Colonic mucosa (tissue), 4 donors: ENCODE data around the gene ZCCHC18. TPM values are rescaled to one million over a fixed set of nuclear protein-coding genes. Genes with fewer than 3 reads are reported as not detected.

Source experiments
- DNase-seq: peaks from one replicate; pipeline ENCODE4 v3.0.0-alpha.2; 2020
- H3K27ac ChIP-seq: fragments of 200-600 bp; one replicate; pipeline ENCODE4 v1.8.0; 2021
- H3K27me3 ChIP-seq: fragments of 200-600 bp; one replicate; pipeline ENCODE4 v1.8.0; 2021
- H3K36me3 ChIP-seq: fragments of 200-600 bp; one replicate; pipeline ENCODE4 v1.8.0; 2021
- H3K4me1 ChIP-seq: fragments of 200-600 bp; one replicate; pipeline ENCODE4 v1.8.0; 2021; ENCODE audit warnings: mild to moderate bottlenecking
- H3K4me3 ChIP-seq: fragments of 200-600 bp; one replicate; pipeline ENCODE4 v1.8.0; 2021
- H3K9ac ChIP-seq, 2 donors: one replicate each; pipeline ENCODE4 v1.7.0; 2013; ENCODE audit warnings: control low read depth in 2 of 2, low read depth in 2 of 2, low read length in 2 of 2
- H3K9me3 ChIP-seq: fragments of 200-600 bp; one replicate; pipeline ENCODE4 v1.8.0; 2021
- CTCF ChIP-seq: fragments of 200-600 bp; IDR thresholded peaks from one replicate; pipeline ENCODE4 v1.8.0; 2022; ENCODE audit warnings: antibody characterized with exemption, mild to moderate bottlenecking
- intact Hi-C: fragments of 100-400 bp; cut with DNase I; formaldehyde crosslinking; loops from one replicate; pipeline ENCODE4 v1.14.1; 2022
- total RNA-seq, 2 donors: library from RNA; stranded (reverse); fragmentation: NEBNext Ultra II Directional in 1 of 2; extraction: Animal tissue kit (Norgen Biotek cat#: 25700) in 1 of 2; gene quantifications; one replicate each; pipeline ENCODE4 v1.2.1, GENCODE V29; 2021
- donor health status: healthy.
- donor health status: DM: no; HTN: no; CAD: no.
- donor health status: DM: no; HTN: no; CAD: no.

The ZCCHC18 gene
- total RNA-seq, 2 donors from 2014 or later = 0.98 TPM; not detected in 1

DNA sequence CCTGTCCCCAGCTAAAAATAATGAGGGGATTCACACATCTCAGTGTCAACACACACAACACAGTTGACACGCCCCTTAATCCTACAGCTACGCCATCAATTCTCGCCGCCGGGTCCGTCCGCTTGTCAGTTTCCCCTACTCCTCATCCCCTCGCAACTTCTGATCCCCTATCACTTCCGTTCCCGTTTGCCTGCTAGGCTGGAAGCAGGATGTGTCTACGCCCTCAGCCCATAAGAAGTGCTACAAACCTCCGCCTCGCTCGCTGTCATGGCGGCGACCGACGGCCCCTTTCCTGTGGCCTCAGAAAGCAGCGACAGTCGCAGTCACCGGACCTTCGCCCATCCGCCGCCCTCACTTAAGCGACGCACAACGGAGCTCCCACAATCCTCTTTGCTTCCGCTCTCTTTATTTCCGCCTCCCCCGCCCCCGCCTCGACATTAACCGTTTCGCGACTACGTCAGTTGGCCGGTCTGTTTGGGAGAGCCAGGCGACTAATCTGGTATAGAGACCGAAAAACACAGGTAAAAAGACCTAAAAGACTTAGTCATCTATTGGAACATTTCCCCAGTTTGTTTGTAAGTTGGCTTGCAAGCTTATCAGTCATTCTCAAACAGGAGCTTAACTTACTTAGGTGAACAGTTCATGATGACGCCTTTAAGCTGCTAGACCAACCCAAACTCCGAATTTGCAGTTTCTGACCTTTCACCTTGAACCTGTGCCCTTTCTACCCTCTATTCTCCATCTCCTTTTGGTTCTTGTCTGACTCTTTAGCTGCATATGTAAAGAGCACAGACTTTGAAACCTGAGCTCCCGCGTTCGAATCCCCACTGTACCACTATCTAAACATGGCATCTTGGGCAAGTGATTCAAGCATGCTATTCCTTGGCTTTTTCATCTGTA lies 44.6 kb downstream of the ZCCHC18 start, which contains the start of gene SLC25A53:
SLC25A53 (minus strand) TSS at position 380 of the 900 bp plus-strand sequence. CDS start 51,752 bp downstream, outside the sequence.
- H3K36me3 ChIP-seq = no peaks in the 10 kb centered on the region
- DNase-seq = peak; percentile 78
- TF ChIP-seq CTCF = no peak
- peak within 1 kb of the TSS; percentile 78 for H3K27ac ChIP-seq
- H3K9me3 ChIP-seq = no peaks in the 10 kb centered on the region
- H3K4me1 ChIP-seq = no peaks in the 10 kb centered on the region
- H3K9ac ChIP-seq = peak within 1 kb of the TSS; percentile 60 to 68
- peak within 1 kb of the TSS; percentile 57 for H3K4me3 ChIP-seq
- H3K27me3 ChIP-seq = no peaks in the 10 kb centered on the region
- intact Hi-C loops = no loop called here

Other genes with a start within 250 kb of the ZCCHC18 start
- 1 to 10 TPM; 2.7 to 3.0 TPM for gene TMSB15B, start 149.9 kb upstream of the ZCCHC18 start, total RNA-seq
- not detected for gene H2BW1, start 98.8 kb upstream of the ZCCHC18 start, total RNA-seq
- gene H2BW2, start 72.6 kb upstream of the ZCCHC18 start, total RNA-seq = not detected
- 1 to 10 TPM in 1 of 2 donors, under 1 TPM in 1; 0.89 to 1.2 TPM for gene TMSB15C, start 36.3 kb upstream of the ZCCHC18 start, total RNA-seq
- 1 to 10 TPM; 7.5 to 8.6 TPM for gene SLC25A53, start 44.5 kb downstream of the ZCCHC18 start, total RNA-seq
- gene FAM199X, start 53.9 kb downstream of the ZCCHC18 start, total RNA-seq = 10 to 100 TPM; 20.9 to 29.3 TPM
- gene ESX1, start 142.4 kb downstream of the ZCCHC18 start, total RNA-seq = not detected